Astrocyte (in vitro differentiated cells and primary cell): ENCODE data around the gene MMS19. TPM values are rescaled to one million over a fixed set of nuclear protein-coding genes. Genes with fewer than 3 reads are reported as not detected.

Source experiments
- DNase-seq: peaks from one replicate; pipeline ENCODE4 v3.0.0-alpha.2; 2010; ENCODE audit warnings: low read depth
- FAIRE-seq: peaks from 2 replicates; lab custom pipeline; 2011; peaks lifted over from hg19 to GRCh38; lab: Jason Lieb, UNC
- H2AFZ ChIP-seq: 2 replicates; pipeline ENCODE4 v1.6.0; 2012; ENCODE audit warnings: low read depth, low read length, inconsistent platforms
- H3K27ac ChIP-seq: 2 replicates; pipeline ENCODE4 v1.5.1; 2011; ENCODE audit warnings: low read depth, low read length, inconsistent platforms
- H3K27me3 ChIP-seq: 2 replicates; pipeline ENCODE4 v1.6.0; 2011; ENCODE audit warnings: low read length, inconsistent platforms; ENCODE audit not compliant: insufficient read depth
- H3K36me3 ChIP-seq: 2 replicates; pipeline ENCODE4 v1.5.1; 2011; ENCODE audit warnings: low read length, inconsistent platforms; ENCODE audit not compliant: insufficient read depth
- H3K4me1 ChIP-seq: 2 replicates; pipeline ENCODE4 v1.5.1; 2011; ENCODE audit warnings: low read length, inconsistent platforms; ENCODE audit not compliant: insufficient read depth
- H3K4me2 ChIP-seq: 2 replicates; pipeline ENCODE4 v1.6.0; 2012; ENCODE audit warnings: low read length, inconsistent platforms
- H3K4me3 ChIP-seq: 2 replicates; pipeline ENCODE4 v1.5.1; 2011; ENCODE audit warnings: low read depth, mild to moderate bottlenecking, low read length, inconsistent platforms; ENCODE audit not compliant: insufficient read depth
- H3K79me2 ChIP-seq: 2 replicates; pipeline ENCODE4 v1.6.0; 2012; ENCODE audit warnings: mild to moderate bottlenecking, low read length, inconsistent platforms; ENCODE audit not compliant: insufficient read depth
- H3K9ac ChIP-seq: 2 replicates; pipeline ENCODE4 v1.6.0; 2012; ENCODE audit warnings: mild to moderate bottlenecking, low read length, inconsistent platforms
- H3K9me3 ChIP-seq: 2 replicates; pipeline ENCODE4 v1.5.1; 2012; ENCODE audit warnings: low read depth, mild to moderate bottlenecking, low read length, inconsistent platforms; ENCODE audit not compliant: insufficient read depth
- H4K20me1 ChIP-seq: 2 replicates; pipeline ENCODE4 v1.6.0; 2012; ENCODE audit warnings: low read length, inconsistent platforms; ENCODE audit not compliant: insufficient read depth
- H3K27ac Mint-ChIP-seq: one replicate; pipeline ENCODE4 v1.8.0; 2021; ENCODE audit warnings: mild to moderate bottlenecking, mixed read lengths; ENCODE audit not compliant: unreplicated experiment
- H3K27me3 Mint-ChIP-seq: one replicate; pipeline ENCODE4 v1.8.0; 2021; ENCODE audit warnings: low read depth, mixed read lengths; ENCODE audit not compliant: unreplicated experiment
- H3K36me3 Mint-ChIP-seq: one replicate; pipeline ENCODE4 v1.8.0; 2021; ENCODE audit warnings: low read depth, mixed read lengths; ENCODE audit not compliant: unreplicated experiment
- H3K4me1 Mint-ChIP-seq: one replicate; pipeline ENCODE4 v1.8.0; 2021; ENCODE audit warnings: low read depth, mixed read lengths; ENCODE audit not compliant: unreplicated experiment
- H3K4me3 Mint-ChIP-seq: one replicate; pipeline ENCODE4 v1.8.0; 2021; ENCODE audit warnings: mild to moderate bottlenecking, moderate library complexity, mixed read lengths; ENCODE audit not compliant: unreplicated experiment
- H3K9me3 Mint-ChIP-seq: one replicate; pipeline ENCODE4 v1.8.0; 2021; ENCODE audit warnings: mild to moderate bottlenecking, mixed read lengths; ENCODE audit not compliant: unreplicated experiment
- CTCF ChIP-seq: IDR thresholded peaks from 2 replicates; pipeline ENCODE4 v1.5.1; 2011; ENCODE audit warnings: low read depth, mild to moderate bottlenecking, inconsistent platforms, low read length, moderate library complexity; ENCODE audit not compliant: insufficient read depth
- EZH2 ChIP-seq: IDR thresholded peaks from 2 replicates; pipeline ENCODE4 v1.6.1; 2012; ENCODE audit warnings: mild to moderate bottlenecking, low read length, inconsistent platforms; ENCODE audit not compliant: insufficient read depth
- total RNA-seq: library from RNA; stranded (reverse); gene quantifications from 2 replicates; pipeline ENCODE4 v1.2.1, GENCODE V29; 2021

The MMS19 gene
- total RNA-seq, 1 donor from 2014 or later: 84.4 TPM

GRCh38 chr10:97500297-97500575 is 2.0 kb upstream of the MMS19 start:
- peaks cover 31% of the 10 kb centered on the region for H3K4me1 Mint-ChIP-seq
- peak overlapping the region; percentile 66 for H3K27ac Mint-ChIP-seq
- H3K4me2 ChIP-seq: peak overlapping the region; percentile 98
- no peaks in the 10 kb centered on the region for H3K27me3 Mint-ChIP-seq
- H3K4me3 Mint-ChIP-seq: peak overlapping the region; percentile 90
- H3K79me2 ChIP-seq: peaks cover 87% of the 10 kb centered on the region
- peaks cover 24% of the 10 kb centered on the region for H3K4me1 ChIP-seq
- FAIRE-seq: no peak
- peak overlapping the region; percentile 97 for H3K4me3 ChIP-seq
- no peak overlapping the region for H3K27ac ChIP-seq
- H3K36me3 ChIP-seq: peaks cover 4% of the 10 kb centered on the region
- TF ChIP-seq CTCF: no peak
- no peak for TF ChIP-seq EZH2
- no peaks in the 10 kb centered on the region for H3K27me3 ChIP-seq
- H2AFZ ChIP-seq: peak overlapping the region; percentile 80
- peak overlapping the region; percentile 95 for H3K9ac ChIP-seq
- no peak for DNase-seq
- H3K9me3 Mint-ChIP-seq: no peaks in the 10 kb centered on the region
- H3K9me3 ChIP-seq: no peaks in the 10 kb centered on the region
- H3K36me3 Mint-ChIP-seq: peaks cover 2% of the 10 kb centered on the region
- H4K20me1 ChIP-seq: peaks cover 73% of the 10 kb centered on the region

GRCh38 chr10:97499561-97500296 is 1.5 kb upstream of the MMS19 start:
- Histone ChIP-seq H3K9ac (peak overlapping the region; percentile 95), H4K20me1 (peaks cover 73% of the 10 kb centered on the region), H3K27ac (peak overlapping the region; percentile 69), H3K79me2 (peaks cover 87% of the 10 kb centered on the region), H3K9me3 (no peaks in the 10 kb centered on the region), H3K4me2 (peak overlapping the region; percentile 98), H2AFZ (peak overlapping the region; percentile 80), H3K36me3 (peaks cover 4% of the 10 kb centered on the region), H3K4me3 (peak overlapping the region; percentile 97), H3K4me1 (peaks cover 24% of the 10 kb centered on the region), H3K27me3 (no peaks in the 10 kb centered on the region)
- peak; percentile 42 for DNase-seq
- H3K27ac Mint-ChIP-seq: peak overlapping the region; percentile 66
- H3K36me3 Mint-ChIP-seq: peaks cover 2% of the 10 kb centered on the region
- no peak for TF ChIP-seq EZH2
- TF ChIP-seq CTCF: no peak
- peaks cover 36% of the 10 kb centered on the region for H3K4me1 Mint-ChIP-seq
- no peak for FAIRE-seq
- H3K9me3 Mint-ChIP-seq: no peaks in the 10 kb centered on the region
- no peaks in the 10 kb centered on the region for H3K27me3 Mint-ChIP-seq
- H3K4me3 Mint-ChIP-seq: peak overlapping the region; percentile 90

GRCh38 chr10:97498841-97499560 is 779 bp upstream of the MMS19 start, which contains the start of gene UBTD1:
Gene UBTD1, plus strand, starts transcription at chr10:97498924. Its CDS starts 280 bp downstream, at chr10:97499204.
- FAIRE-seq (no peak), DNase-seq (peak; percentile 34)
- H3K36me3 Mint-ChIP-seq: peaks cover 2% of the 10 kb centered on the region
- peaks cover 24% of the 10 kb centered on the region for H3K4me1 ChIP-seq
- no peaks in the 10 kb centered on the region for H3K27me3 Mint-ChIP-seq
- peak within 1 kb of the TSS; percentile 98 for H3K4me3 Mint-ChIP-seq
- no peaks in the 10 kb centered on the region for H3K27me3 ChIP-seq
- no peaks in the 10 kb centered on the region for H3K9me3 Mint-ChIP-seq
- H3K9me3 ChIP-seq: no peaks in the 10 kb centered on the region
- peak within 1 kb of the TSS; percentile 97 for H3K27ac Mint-ChIP-seq
- peak within 1 kb of the TSS; percentile 95 for H3K9ac ChIP-seq
- peak within 1 kb of the TSS; percentile 98 for H3K4me2 ChIP-seq
- peak within 1 kb of the TSS; percentile 97 for H3K4me3 ChIP-seq
- H3K36me3 ChIP-seq: no peaks in the 10 kb centered on the region
- H4K20me1 ChIP-seq: peaks cover 73% of the 10 kb centered on the region
- TF ChIP-seq CTCF (no peak), EZH2 (no peak)
- peaks cover 44% of the 10 kb centered on the region for H3K4me1 Mint-ChIP-seq
- H3K27ac ChIP-seq: peak within 1 kb of the TSS; percentile 88
- peak within 1 kb of the TSS; percentile 82 for H2AFZ ChIP-seq
- peaks cover 87% of the 10 kb centered on the region for H3K79me2 ChIP-seq
